ENCODE data around the gene MICAL2. TPM values are rescaled to one million over a fixed set of nuclear protein-coding genes. Genes with fewer than 3 reads are reported as not detected.

MICAL2 gene
- total RNA-seq, 1 donor from 2014 or later = 4.4 TPM

DNA sequence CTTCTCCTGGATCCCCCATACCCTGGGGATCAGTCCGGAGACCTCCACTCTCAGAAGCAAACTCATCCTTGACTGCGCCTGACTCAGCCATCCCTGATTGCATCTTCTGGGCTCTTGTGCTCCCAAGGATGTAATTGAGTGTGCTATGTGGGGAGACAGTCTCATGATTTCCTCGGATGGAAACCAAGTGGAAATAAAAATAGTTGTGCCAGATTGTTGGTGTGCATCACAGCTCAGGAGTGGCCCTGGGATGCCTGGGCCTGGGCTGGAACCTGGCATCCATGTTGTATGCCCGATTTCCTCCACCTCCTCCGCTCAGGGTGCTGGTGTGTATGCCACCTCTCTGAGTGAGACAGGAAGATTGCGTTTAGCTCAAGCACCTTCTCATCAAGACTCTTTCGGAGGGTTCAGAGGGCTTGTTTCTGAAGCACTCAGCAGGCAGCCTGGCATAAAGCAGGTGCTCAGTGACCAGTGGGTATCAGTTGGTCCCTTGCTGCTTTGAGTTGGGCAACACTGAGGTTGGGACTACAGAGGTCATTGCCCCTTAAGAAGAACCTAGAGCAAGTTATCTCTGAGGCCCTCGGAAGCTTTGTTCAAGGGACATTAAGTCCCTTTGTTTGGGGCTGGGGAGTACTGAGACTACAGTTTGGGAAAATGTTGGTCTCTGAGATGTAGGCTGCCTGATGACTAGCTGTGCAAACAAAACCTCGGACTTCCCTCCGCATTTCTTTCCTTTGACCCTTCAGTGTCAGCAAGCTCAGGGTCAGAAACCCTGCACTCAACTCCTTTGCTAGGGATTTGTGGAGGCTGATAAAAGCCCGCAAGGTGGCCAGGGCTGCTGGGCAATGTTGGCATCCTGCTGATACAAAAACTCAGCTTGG lies 24.8 kb upstream of the MICAL2 start:
- TF ChIP-seq, protein P1, sequence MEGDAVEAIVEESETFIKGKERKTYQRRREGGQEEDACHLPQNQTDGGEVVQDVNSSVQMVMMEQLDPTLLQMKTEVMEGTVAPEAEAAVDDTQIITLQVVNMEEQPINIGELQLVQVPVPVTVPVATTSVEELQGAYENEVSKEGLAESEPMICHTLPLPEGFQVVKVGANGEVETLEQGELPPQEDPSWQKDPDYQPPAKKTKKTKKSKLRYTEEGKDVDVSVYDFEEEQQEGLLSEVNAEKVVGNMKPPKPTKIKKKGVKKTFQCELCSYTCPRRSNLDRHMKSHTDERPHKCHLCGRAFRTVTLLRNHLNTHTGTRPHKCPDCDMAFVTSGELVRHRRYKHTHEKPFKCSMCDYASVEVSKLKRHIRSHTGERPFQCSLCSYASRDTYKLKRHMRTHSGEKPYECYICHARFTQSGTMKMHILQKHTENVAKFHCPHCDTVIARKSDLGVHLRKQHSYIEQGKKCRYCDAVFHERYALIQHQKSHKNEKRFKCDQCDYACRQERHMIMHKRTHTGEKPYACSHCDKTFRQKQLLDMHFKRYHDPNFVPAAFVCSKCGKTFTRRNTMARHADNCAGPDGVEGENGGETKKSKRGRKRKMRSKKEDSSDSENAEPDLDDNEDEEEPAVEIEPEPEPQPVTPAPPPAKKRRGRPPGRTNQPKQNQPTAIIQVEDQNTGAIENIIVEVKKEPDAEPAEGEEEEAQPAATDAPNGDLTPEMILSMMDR (IDR thresholded peaks at IDR 0.05; ENCODE audit: partially characterized antibody, unreplicated experiment) = no peak
- Mint-ChIP-seq H3K36me3 (ENCODE audit: unreplicated experiment) (no peaks in the 10 kb centered on the region), H3K27me3 (ENCODE audit: unreplicated experiment) (no peaks in the 10 kb centered on the region), H3K4me1 (ENCODE audit: low read depth, unreplicated experiment) (peaks cover 7% of the 10 kb centered on the region), H3K27ac (ENCODE audit: unreplicated experiment) (no peak overlapping the region), H3K9me3 (ENCODE audit: unreplicated experiment) (peaks cover 2% of the 10 kb centered on the region), H3K4me3 (ENCODE audit: unreplicated experiment) (no peak overlapping the region)
- no peak for DNase-seq

DNA sequence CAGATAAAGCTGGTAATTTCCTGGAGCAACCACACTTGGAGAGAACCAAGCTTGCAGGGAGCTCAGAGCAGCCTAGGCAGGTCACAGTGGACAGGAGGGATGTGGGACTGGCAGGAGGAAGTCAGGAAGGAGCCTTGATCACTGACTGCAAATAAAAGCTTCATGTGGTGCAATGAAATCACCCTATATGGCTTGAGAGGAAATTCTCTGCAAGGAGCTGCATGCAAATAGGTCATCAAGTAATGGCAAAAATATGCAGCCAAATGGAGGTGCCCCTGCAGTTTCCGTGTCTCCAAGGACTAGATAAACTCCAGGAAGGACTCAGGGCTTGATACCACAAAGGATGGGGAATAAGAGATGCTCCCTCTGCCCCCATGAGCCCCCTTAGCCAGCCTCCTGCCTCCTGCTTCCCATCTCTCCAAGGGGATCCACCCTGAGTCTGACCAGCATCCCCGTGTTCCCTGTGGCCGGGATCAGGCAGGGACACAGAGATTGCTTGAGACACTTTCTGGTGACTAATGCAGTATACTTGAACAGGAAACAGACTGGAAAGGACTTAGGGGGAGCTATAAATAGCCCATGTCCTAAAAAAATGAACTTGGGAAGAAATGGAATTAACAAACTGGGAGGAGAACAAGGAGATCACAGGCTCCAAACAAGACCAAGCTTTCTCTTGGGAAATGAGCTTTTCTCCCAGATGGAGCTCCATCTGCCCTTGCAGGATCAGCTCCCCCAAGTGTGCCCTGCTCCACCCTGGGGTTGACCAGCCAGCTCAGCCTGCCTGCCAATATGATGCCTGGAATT lies 23.9 kb upstream of the MICAL2 start:
- peaks cover 7% of the 10 kb centered on the region for H3K4me1 Mint-ChIP-seq (ENCODE audit: low read depth, unreplicated experiment)
- TF ChIP-seq, protein P1 (IDR thresholded peaks at IDR 0.05; ENCODE audit: partially characterized antibody, unreplicated experiment) = no peak
- peaks cover 2% of the 10 kb centered on the region for H3K9me3 Mint-ChIP-seq (ENCODE audit: unreplicated experiment)
- H3K27me3 Mint-ChIP-seq (ENCODE audit: unreplicated experiment) = no peaks in the 10 kb centered on the region
- peak overlapping the region; percentile 23 for H3K27ac Mint-ChIP-seq (ENCODE audit: unreplicated experiment)
- no peak for DNase-seq
- H3K4me3 Mint-ChIP-seq (ENCODE audit: unreplicated experiment) = no peak overlapping the region
- no peaks in the 10 kb centered on the region for H3K36me3 Mint-ChIP-seq (ENCODE audit: unreplicated experiment)

DNA sequence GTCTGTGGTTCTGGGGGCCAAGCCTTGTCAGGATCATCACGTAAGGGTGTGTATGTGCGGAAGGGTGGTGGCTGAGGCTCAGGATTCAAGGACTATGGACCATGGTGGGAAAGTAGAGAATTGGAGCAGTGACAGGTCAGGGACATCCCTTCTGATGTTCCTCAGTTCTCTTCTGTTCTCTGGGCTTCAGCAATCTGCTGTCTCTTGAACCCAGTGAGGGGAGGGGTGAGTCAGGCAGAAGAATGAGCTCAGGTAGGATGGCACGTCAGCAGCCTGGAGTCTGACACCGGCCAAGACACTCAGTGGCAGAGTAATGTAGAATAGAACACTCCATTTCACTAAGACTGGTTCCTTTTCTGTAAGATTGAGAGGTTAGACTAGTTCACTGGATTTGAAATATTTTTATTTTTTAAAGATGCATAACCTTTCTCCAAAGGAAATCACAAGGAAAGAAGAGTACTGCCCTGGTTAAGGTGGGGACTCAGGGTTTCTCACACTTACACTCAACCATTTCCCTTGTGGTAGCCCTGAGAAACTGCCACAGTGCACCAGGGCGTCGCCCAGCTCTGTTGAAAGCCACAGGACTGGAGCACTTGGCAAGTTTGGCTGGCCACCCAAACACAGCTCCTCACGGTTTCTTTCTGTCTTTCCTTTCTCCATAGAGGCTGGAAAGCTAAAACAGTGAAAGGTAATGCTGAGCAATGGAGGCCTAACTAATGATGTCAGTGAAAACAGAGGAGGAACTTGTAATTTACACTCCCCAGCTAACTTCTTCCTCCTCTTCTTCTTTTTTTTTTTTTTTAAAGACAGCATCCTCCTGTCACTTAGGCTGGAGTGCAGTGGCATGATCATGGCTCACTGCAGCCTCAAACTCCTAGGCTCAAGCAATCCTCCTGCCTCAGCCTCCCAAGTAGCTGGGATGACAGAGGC lies 23.1 kb upstream of the MICAL2 start:
- TF ChIP-seq, protein P1 (IDR thresholded peaks at IDR 0.05; ENCODE audit: partially characterized antibody, unreplicated experiment) = no peak
- H3K36me3 Mint-ChIP-seq (ENCODE audit: unreplicated experiment) = no peaks in the 10 kb centered on the region
- no peak overlapping the region for H3K4me3 Mint-ChIP-seq (ENCODE audit: unreplicated experiment)
- no peaks in the 10 kb centered on the region for H3K27me3 Mint-ChIP-seq (ENCODE audit: unreplicated experiment)
- peak overlapping the region; percentile 23 for H3K27ac Mint-ChIP-seq (ENCODE audit: unreplicated experiment)
- H3K9me3 Mint-ChIP-seq (ENCODE audit: unreplicated experiment) = peaks cover 2% of the 10 kb centered on the region
- DNase-seq = no peak
- H3K4me1 Mint-ChIP-seq (ENCODE audit: low read depth, unreplicated experiment) = peaks cover 7% of the 10 kb centered on the region

DNA sequence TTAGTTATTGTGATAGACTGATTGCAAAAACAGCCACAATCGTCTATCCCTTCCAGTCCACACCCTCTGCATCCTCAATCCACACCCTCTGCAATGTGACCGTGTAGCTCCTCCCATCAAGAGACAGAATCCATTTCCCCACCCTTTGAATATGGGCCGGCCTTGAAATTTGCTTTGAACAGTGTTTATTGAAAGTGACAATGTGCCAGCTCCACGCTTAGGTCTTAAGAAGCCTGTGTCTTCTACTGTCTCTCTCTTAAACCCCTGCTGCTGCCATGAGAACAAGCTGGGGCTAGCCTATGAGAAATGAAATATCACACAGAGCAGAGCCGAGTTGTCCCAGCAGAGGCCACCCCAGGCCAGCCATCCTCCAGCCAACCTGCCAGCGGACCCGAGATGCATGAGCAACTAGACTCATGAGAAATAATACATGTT lies 22.3 kb upstream of the MICAL2 start:
- Mint-ChIP-seq H3K36me3 (ENCODE audit: unreplicated experiment) (no peaks in the 10 kb centered on the region), H3K4me1 (ENCODE audit: low read depth, unreplicated experiment) (peaks cover 7% of the 10 kb centered on the region), H3K4me3 (ENCODE audit: unreplicated experiment) (no peak overlapping the region), H3K27ac (ENCODE audit: unreplicated experiment) (no peak overlapping the region), H3K9me3 (ENCODE audit: unreplicated experiment) (peaks cover 2% of the 10 kb centered on the region), H3K27me3 (ENCODE audit: unreplicated experiment) (no peaks in the 10 kb centered on the region)
- DNase-seq = no peak
- TF ChIP-seq, protein P1 (IDR thresholded peaks at IDR 0.05; ENCODE audit: partially characterized antibody, unreplicated experiment) = no peak

Measured in glutamatergic neuron (in vitro differentiated cells).